K562 (cell line): ENCODE results near the gene PFKFB2. TPM values are rescaled to one million over a fixed set of nuclear protein-coding genes. Genes with fewer than 3 reads are reported as not detected.

Source experiments
- CBX1 ChIP-seq: sonication (generic); IDR thresholded peaks from 2 replicates; pipeline ENCODE4 v1.6.1; 2016; ENCODE audit warnings: antibody characterized with exemption, low read depth, mild to moderate bottlenecking
- CEBPB ChIP-seq: fragments of 450-650 bp; IDR thresholded peaks from 2 replicates; pipeline ENCODE4 v1.6.1; 2016; ENCODE audit warnings: missing genetic modification characterization, missing compliant biosample characterization
- CEBPZ ChIP-seq: fragments of 150-350 bp; IDR thresholded peaks from 2 replicates; pipeline ENCODE4 v1.6.1; 2014; ENCODE audit warnings: low read depth, mild to moderate bottlenecking, low read length, borderline replicate concordance
- CREB1 ChIP-seq, 2 experiments: sonication (generic) in 1 of 2; formaldehyde crosslinking in 1 of 2; IDR thresholded peaks; 2 replicates each; pipeline versions ENCODE4 v1.6.1 to v1.8.0; 2012 to 2022; ENCODE audit warnings: inconsistent platforms in 1 of 2, mild to moderate bottlenecking in 1 of 2, missing genetic modification reagents in 1 of 2, moderate library complexity in 1 of 2
- ELK1 ChIP-seq: sonication (generic); formaldehyde crosslinking; IDR thresholded peaks from 2 replicates; pipeline ENCODE4 v1.8.1; 2022; ENCODE audit warnings: missing genetic modification reagents
- GABPA ChIP-seq: fragments of 200-800 bp; sonication (Bioruptor generic); conservative IDR thresholded peaks from 2 replicates; pipeline ENCODE4 v1.6.1; 2016; ENCODE audit warnings: low read depth, missing genetic modification characterization, missing compliant biosample characterization
- GABPB2 ChIP-seq: fragments of 250-450 bp; sonication (Bioruptor Pico); conservative IDR thresholded peaks from 2 replicates; pipeline ENCODE4 v1.5.1; 2021; ENCODE audit warnings: mild to moderate bottlenecking
- HINFP ChIP-seq: fragments of 450-650 bp; conservative IDR thresholded peaks from 2 replicates; pipeline ENCODE4 v1.6.1; 2016; ENCODE audit warnings: missing genetic modification characterization, low read depth, mild to moderate bottlenecking, control low read depth, missing compliant biosample characterization
- HSF4 ChIP-seq: fragments of 250-450 bp; sonication (Bioruptor Pico); IDR thresholded peaks from 2 replicates; pipeline ENCODE4 v2.1.2; 2022; ENCODE audit warnings: mild to moderate bottlenecking, moderate library complexity, borderline replicate concordance
- PCBP2 ChIP-seq: fragments of 200-400 bp; formaldehyde crosslinking; IDR thresholded peaks from 2 replicates; pipeline ENCODE4 v1.6.1; 2018; ENCODE audit warnings: low read length, low read depth, mild to moderate bottlenecking, moderate library complexity; ENCODE audit not compliant: poor library complexity, severe bottlenecking
- RFX7 ChIP-seq: fragments of 250-450 bp; sonication (Bioruptor Pico); IDR thresholded peaks from 2 replicates; pipeline ENCODE4 v1.5.1; 2021; ENCODE audit warnings: mild to moderate bottlenecking
- SMARCA5 ChIP-seq: fragments of 450-650 bp; IDR thresholded peaks from 2 replicates; pipeline ENCODE4 v1.6.1; 2016
- ZNF143 ChIP-seq: sonication (generic); formaldehyde crosslinking; IDR thresholded peaks from 2 replicates; pipeline ENCODE4 v1.9.0; 2022; ENCODE audit warnings: mild to moderate bottlenecking, missing genetic modification reagents
- ZNF75A ChIP-seq: fragments of 450-650 bp; formaldehyde crosslinking; IDR thresholded peaks from 2 replicates; pipeline ENCODE4 v1.4.0; 2020; ENCODE audit warnings: mild to moderate bottlenecking
- ZNF766 ChIP-seq: fragments of 200-800 bp; sonication (Bioruptor generic); conservative IDR thresholded peaks from 2 replicates; pipeline ENCODE4 v1.6.1; 2016; ENCODE audit warnings: missing genetic modification characterization, missing compliant biosample characterization
- polyA plus RNA-seq, 8 experiments: library from polyadenylated mRNA; depleted of rRNA in 4 of 8; stranded (reverse) in 5 of 8; unstranded in 3 of 8; fragments of >200 nt; fragmentation: Nextera tagmentation in 2 of 8; fragmentation: Illumina TruSeq in 1 of 8; extraction: Ambion mirVana in 2 of 8; extraction: Trizol in 1 of 8; gene quantifications; 2 replicates each; pipeline versions ENCODE4 v1.2.1 to v1.2.3, GENCODE V29; 2011 to 2014; ENCODE audit warnings: inconsistent platforms in 1 of 8, missing spikeins in 1 of 8
- total RNA-seq, 7 experiments: library from RNA; depleted of rRNA in 6 of 7; stranded (reverse); fragments of >200 nt in 6 of 7; fragmentation: Illumina TruSeq in 2 of 7; extraction: Trizol in 2 of 7; gene quantifications; 2 replicates each; pipeline versions ENCODE4 v1.2.1 to v1.2.3, GENCODE V29; 2011 to 2021; ENCODE audit warnings: low replicate concordance in 1 of 7
- TF ChIP-seq, protein P1 (sequence below), 2 experiments: fragments of 450-650 bp in 1 of 2; sonication (generic) in 1 of 2; formaldehyde crosslinking in 1 of 2; IDR thresholded peaks in 1 of 2; conservative IDR thresholded peaks in 1 of 2; 2 replicates each; pipeline versions ENCODE4 v1.6.1 to v1.8.1; 2016 to 2023; ENCODE audit warnings: mild to moderate bottlenecking in 2 of 2, moderate library complexity in 2 of 2, inconsistent platforms in 1 of 2, missing genetic modification reagents in 1 of 2
- TF ChIP-seq, protein P2 (sequence below), 2 experiments: fragments of 450-650 bp in 1 of 2; sonication (generic) in 1 of 2; formaldehyde crosslinking; conservative IDR thresholded peaks; 2 replicates each; pipeline versions ENCODE4 v1.4.0 to v1.8.1; 2020 to 2022; ENCODE audit warnings: mild to moderate bottlenecking in 1 of 2, missing genetic modification reagents in 1 of 2

Gene PFKFB2
- total and polyA plus RNA-seq, 9 of the 15 experiments (the other 6 are each of a cell fraction or from before 2014, with no cell fraction given), result 6.9 to 26.0 (median 16.4) TPM

- TF ChIP-seq CEBPZ (no peak), ELK1 (CRISPR knock-in tag) (no peak), CBX1 (0 out of 2 replicates have a peak, but pooled peaks have one; percentile 31), HSF4 (CRISPR knock-in tag) (peak; percentile 99), ZNF766 (peak; percentile 100), ZNF143 (CRISPR knock-in tag) (0 out of 2 replicates have a peak, but pooled peaks have one; percentile 40), ZNF75A (peak; percentile 81), GABPA (tag) (peak; percentile 88), SMARCA5 (peak; percentile 81), RFX7 (CRISPR knock-in tag) (peak; percentile 93), CEBPB (tag) (peak; percentile 34; the same call in 1 of the 2 replicates), GABPB2 (CRISPR knock-in tag) (peak; percentile 89), PCBP2 (no peak), HINFP (tag) (peak; percentile 93), CREB1 (IDR thresholded peaks at IDR 0.05) (peak; percentile 76), CREB1 (CRISPR knock-in tag; IDR thresholded peaks at IDR 0.05) (peak; percentile 37; the same call in 1 of the 2 replicates)
- TF ChIP-seq, protein P1, sequence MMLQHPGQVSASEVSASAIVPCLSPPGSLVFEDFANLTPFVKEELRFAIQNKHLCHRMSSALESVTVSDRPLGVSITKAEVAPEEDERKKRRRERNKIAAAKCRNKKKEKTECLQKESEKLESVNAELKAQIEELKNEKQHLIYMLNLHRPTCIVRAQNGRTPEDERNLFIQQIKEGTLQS (IDR thresholded peaks at IDR 0.05), result peak; percentile 96
- TF ChIP-seq, protein P1 (CRISPR knock-in tag; conservative IDR thresholded peaks at IDR 0.05), result peak; percentile 98
- TF ChIP-seq, protein P2, sequence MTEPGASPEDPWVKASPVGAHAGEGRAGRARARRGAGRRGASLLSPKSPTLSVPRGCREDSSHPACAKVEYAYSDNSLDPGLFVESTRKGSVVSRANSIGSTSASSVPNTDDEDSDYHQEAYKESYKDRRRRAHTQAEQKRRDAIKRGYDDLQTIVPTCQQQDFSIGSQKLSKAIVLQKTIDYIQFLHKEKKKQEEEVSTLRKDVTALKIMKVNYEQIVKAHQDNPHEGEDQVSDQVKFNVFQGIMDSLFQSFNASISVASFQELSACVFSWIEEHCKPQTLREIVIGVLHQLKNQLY (CRISPR knock-in tag; conservative IDR thresholded peaks at IDR 0.05), result peak in 1 of 2 experiments; percentile 82; a peak in 1 of 4 replicates
These were observed 28.6 kb upstream of the PFKFB2 start (continued) for GRCh38 chr1:207024202-207025145.
